Dermis microvascular lymphatic vessel endothelial cell (primary cell): ENCODE results near the gene TGFBR3L. TPM values are rescaled to one million over a fixed set of nuclear protein-coding genes. Genes with fewer than 3 reads are reported as not detected.

Experiments
- DNase-seq, 2 donors: peaks; one replicate each; pipeline versions ENCODE4 v3.0.0 to v3.0.0-alpha.2; 2010; ENCODE audit warnings: low read depth in 2 of 2
- total RNA-seq: library from RNA; depleted of rRNA; stranded (reverse); fragments of >200 nt; gene quantifications from 2 replicates; pipeline ENCODE4 v1.2.1, GENCODE V29; 2014

TGFBR3L gene
- 0.25 and 0.26 TPM in 2 replicates for total RNA-seq

DNA sequence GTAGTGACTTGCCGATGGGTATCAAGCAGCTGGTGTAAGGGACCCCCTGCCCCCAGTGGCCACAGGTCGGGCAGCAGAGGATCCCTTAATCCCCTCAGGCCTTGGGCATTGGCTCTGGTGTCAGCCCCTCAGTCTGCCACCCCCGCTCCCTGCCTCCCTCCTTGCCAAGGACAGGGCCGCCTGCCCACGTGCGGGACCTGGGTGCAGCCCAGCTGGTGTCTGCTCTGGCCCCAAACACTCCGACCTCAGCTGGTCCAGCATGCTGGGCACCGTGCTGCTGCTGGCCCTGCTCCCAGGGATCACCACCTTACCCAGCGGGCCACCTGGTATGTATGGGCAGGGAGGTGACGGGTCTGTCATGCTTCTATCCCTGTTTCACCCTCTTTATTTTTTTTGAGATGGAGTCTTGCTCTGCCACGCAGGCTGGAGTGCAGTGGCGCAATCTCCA lies at the start of gene TGFBR3L:
Gene TGFBR3L (plus strand): TSS at position 233 of the 448 bp plus-strand sequence.
- DNase-seq = no peak

DNA sequence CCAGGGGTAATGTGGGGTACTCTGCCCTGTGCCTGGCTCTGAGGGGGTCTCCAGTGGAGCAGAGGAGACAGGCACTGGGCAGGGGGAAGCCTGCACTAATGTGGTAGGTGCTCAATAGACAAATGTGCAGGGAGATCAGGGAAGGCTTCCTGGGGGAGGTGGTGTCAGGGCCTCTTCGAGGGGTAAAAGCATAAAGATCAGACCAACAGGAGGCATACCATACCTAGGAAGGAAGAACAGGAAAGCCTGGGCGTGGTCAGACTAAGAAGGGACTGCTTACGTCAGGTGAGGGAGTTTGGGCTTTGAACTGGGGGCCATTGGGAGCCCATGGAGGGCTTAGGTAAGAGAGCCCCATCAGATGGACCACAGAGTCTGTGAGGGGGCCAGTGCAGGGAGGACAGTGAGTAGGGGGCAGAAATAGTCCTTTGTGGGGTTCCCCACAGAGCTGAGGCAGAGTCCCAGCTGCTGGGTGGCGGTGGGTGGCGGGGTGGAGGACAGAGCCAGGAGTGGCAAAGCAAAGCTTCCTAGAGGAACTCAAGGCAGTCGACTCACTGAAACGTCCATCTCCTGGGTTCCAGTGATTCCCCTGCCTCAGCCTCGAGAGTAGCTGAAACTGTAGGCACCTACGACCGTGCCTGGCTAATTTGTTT lies 49.2 kb upstream of the TGFBR3L start:
- no peak for DNase-seq

DNA sequence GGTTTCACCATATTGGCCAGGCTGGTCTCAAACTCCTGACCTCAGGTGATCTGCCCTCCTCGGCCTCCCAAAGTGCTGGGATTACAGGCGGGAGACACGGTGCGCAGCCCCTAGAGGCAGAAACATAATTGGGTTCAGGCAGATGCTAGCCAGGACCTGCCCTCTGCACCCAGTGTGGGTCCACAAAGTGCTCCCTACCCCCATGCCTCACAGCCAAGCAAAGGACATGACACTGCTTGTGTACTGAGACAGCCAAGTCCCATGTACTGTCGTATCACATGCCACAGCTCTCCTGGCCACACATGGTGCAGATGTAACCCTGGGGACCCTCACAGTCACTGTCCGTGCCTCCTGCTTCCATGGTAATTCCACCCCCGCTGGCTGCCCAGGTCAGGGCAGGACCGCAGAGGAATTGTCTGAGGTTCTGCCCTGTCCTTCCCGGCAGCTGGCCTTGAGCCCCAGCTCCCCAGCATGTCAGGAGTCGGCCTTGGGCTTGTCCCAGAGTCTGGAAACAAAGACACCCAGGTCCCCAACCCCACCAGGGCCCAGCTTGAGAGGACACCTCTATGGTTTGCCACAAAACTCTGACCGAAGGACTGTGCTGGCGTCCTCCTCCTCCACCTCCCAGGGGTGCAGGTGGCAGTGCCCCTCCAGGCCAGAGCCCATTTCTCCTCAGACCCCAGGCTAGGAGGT lies 48.1 kb upstream of the TGFBR3L start:
- DNase-seq = no peak

- DNase-seq = no peak
These were observed 47.4 kb upstream of the TGFBR3L start for GRCh38 chr19:7867092-7867844.

- DNase-seq = no peak
These were observed 46.3 kb upstream of the TGFBR3L start for GRCh38 chr19:7868326-7868670.

GRCh38 chr19:7868671-7869452 lies 45.8 kb upstream of the TGFBR3L start:
- peak in 1 of 2 donors; percentile 67 for DNase-seq

GRCh38 chr19:7869453-7869909 lies 45.1 kb upstream of the TGFBR3L start:
- peak in 1 of 2 donors; percentile 55 for DNase-seq

DNA sequence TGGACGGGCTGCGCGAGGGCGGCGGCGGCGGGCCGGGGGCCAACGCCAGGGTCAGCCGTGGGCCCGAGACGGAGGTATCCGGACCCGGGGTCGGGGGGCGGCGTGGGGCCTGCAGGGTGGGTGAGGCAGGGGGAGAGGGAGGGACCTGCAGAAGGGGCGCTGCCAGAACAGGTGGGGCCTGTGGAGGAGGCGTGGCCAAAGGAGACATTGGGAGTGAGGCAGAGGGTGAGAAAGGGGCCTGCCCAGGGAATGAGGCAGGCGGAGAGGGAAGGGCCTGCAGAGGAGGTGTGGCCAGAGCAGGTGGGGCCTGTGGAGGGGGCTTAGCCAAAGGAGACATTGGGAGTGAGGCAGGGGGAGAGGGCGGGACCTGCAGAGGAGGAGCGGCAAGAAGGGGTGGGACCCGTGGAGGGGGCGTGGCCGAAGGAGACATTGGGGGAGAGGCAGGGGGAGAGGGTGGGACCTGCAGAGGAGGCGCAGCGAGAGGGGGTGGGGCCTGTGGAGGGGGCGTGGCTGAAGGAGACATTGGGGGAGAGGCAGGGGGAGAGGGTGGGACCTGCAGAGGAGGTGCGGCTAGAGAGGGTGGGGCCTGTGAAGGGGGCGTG lies 44.6 kb upstream of the TGFBR3L start:
- DNase-seq = peak in 1 of 2 donors; percentile 40

DNA sequence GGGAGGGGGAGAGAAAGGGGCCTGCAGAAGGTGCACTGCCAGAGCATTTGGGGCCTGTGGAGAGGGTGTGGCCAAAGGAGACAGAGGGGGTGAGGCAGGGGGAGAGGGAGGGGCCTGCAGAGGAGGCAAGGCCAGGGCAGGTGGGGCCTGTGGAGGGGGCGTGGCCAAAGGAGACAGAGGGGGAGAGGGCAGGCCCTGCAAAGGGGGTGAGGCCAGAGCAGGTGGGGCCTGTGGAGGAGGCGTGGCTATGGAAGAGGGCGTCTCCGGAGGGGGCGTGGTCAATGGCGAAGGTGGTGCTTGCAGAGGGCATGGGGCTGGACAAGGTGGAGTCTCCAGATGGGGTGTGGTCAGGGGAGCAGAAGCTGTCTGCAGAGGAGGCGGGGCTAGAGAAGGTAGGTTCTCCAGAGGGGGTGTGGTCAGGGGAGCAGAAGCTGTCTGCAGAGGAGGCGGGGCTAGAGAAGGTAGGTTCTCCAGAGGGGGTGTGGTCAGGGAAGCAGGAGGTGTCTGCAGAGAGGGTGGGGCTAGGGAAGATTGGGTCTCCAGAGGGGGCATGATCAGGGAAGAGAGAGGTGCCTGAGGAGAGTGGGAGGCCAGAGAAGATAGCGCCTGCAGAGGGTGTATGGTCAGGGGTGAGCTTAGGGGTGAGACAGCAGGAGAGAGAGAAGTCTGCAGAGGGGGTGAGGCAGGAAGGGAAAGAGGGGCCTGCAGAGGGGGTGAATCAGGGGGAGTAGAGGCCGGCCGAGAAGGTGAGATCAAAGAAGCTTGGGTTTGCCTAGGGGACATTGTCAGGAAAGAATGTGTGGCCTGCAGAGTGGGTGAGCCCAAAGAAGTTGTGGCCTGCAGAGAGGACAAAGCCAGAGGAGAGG lies 43.8 kb upstream of the TGFBR3L start:
- peak in 1 of 2 donors; percentile 56 for DNase-seq

GRCh38 chr19:7871437-7872305 lies 43.0 kb upstream of the TGFBR3L start:
- DNase-seq = peak in 1 of 2 donors; percentile 66

DNA sequence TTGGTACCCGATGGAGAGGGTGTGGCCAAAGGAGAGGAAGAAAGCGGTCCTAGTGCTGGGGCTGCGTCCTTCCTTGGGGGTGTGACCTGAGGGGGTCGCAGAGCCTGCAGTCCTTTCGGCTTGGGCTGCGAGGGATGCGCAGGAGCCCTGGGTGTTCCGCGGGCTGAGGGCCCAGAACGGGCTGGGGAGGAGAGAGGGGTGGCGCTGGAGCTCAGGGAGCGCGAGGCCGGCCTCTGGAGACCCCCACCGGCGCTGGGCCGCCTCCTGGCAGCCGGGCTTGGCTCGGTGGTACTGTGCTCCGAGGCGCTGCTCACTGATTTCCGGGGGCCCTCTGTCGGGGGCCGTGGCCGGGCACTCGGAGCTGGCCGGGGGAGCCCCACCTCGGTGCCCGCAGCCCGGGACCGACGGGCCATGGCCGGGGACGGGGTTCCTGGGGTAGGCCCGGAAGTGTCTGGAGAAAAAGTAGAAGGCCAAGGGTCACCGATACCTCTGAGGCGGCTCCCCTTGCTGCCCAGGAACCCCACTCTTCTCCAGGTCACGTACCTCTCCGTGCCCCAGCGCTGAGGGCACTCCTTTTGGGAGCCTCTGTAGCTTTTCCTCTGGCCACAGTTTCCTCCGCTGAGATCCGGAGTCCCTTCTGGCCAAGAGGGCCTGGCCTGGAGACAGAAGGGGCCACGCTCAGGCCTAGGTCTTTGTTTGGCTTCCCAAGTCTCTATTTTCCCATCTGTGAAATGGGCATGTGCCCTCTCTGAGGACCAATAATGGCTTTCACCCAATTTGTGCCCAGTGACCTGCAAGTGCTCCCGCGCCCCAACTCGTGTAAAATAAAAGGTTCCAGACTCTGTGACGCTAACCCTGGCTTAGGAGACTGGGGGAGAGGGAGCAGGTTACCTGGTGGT lies 42.1 kb upstream of the TGFBR3L start:
- DNase-seq = no peak

DNA sequence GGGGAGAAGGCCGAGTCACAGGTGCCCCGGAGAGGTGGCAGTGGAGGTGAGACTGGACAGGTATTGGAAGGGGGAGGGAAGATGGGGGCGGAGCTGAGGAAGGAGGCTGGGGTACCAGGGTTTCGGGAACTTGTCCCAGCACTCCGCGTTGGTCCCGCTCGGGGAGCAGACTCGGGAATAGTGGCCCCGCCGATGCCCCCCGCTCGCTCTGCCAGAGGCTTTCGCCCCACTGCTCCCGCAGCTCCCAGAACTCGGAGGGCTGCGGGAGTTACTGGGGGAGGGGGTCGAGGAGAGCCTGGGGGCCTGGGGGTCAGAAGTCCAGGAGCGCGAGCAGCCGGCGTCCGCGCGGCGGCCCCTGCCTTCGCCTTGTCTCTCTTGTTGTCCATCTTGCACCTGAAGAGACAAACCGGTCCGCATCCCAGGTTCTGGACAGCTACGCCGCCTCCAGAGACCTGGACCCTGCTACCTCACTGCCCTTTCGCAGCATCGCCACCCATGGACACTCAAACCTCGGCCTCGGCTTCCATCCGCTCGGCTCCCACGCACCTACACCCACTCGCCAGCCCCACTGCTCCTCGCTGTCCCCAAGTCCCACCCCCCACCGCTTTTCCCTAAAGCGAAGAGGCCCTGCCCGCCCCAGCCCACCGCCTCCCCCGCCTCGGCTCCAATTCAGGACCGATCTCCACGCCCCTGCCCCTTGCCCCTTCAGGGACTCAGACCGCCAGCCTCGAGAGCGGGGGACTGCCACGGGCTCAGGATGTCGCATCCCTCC lies 41.1 kb upstream of the TGFBR3L start:
- DNase-seq = no peak

DNA sequence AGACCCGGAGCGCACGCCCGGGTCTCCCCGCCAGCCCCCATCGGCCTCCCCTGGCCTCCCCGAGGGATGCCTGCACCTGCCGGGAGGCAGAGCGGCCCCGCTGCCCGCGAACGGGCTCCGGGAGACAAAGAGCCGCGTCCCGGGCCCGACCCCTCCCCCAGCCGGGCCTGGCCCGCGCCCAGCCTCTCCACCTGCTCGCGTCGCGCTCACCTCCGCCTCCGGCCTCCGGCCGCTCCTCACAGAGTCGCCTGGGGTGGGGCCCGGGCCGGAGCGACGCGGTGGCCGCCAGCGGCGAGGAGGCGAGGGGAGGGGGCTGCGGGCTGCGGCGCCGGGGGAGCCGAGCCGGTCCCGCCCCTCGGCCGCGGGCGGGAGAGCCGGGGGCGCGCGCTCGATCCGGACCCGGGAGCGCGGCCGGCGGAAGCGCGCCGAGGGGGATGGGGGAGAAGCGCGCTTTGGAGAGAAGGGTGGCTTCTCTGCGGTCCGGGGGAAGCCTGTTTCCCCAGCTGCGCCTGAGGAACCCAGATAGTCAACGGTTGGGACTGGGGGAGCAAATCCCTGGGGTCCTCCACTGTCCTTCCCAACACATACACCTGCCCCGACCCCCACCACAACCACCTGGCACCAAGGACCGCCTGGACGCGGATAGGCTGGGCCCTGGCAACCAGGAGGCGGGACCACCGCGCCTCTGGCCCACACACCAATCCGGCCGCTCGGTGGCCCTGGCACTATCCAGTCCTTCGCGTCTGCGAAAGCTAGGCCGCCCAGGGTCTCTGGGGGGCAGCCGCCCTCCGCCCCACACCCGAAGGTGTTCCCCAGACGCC lies 40.3 kb upstream of the TGFBR3L start, which contains the start of gene PRR36:
Gene PRR36 (minus strand): TSS at position 315 of the 821 bp plus-strand sequence. CDS start 701 bp downstream, outside the sequence.
- DNase-seq = peak in 1 of 2 donors; percentile 42

GRCh38 chr19:7874897-7875273 lies 39.7 kb upstream of the TGFBR3L start:
- no peak for DNase-seq

DNA sequence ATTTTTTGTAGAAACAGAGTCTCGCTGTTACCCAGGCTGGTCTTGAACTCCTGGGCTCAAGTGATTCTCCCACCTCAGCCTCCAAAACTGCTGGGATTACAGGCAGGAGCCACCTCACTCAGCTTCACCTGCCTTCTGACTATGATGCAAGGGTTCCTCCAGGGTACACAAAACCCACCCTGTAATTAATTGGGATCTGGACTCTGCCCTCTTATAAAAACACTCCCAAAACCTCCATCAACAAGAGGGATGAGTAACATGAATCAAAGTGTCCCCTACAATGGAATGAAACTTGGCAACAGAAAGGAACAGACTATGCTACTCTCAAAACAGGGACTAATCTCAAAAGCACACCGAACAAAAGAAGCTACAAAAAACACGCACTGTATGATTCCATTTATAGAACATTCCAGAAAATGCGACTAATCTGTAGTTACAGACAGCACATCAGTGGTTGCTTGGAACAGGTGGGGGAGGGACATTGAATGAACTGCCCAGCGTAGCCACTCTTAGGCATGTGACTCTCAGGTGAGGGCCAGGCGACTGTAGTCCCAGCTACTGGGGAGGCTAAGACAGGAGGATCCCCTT lies 37.3 kb upstream of the TGFBR3L start:
- DNase-seq = no peak
